ENCODE measurements around the gene MPHOSPH8.
A peak's percentile ranks its signal among the peaks of the same experiment; 100 is the strongest.

The MPHOSPH8 gene, protein sequence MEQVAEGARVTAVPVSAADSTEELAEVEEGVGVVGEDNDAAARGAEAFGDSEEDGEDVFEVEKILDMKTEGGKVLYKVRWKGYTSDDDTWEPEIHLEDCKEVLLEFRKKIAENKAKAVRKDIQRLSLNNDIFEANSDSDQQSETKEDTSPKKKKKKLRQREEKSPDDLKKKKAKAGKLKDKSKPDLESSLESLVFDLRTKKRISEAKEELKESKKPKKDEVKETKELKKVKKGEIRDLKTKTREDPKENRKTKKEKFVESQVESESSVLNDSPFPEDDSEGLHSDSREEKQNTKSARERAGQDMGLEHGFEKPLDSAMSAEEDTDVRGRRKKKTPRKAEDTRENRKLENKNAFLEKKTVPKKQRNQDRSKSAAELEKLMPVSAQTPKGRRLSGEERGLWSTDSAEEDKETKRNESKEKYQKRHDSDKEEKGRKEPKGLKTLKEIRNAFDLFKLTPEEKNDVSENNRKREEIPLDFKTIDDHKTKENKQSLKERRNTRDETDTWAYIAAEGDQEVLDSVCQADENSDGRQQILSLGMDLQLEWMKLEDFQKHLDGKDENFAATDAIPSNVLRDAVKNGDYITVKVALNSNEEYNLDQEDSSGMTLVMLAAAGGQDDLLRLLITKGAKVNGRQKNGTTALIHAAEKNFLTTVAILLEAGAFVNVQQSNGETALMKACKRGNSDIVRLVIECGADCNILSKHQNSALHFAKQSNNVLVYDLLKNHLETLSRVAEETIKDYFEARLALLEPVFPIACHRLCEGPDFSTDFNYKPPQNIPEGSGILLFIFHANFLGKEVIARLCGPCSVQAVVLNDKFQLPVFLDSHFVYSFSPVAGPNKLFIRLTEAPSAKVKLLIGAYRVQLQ

DNA sequence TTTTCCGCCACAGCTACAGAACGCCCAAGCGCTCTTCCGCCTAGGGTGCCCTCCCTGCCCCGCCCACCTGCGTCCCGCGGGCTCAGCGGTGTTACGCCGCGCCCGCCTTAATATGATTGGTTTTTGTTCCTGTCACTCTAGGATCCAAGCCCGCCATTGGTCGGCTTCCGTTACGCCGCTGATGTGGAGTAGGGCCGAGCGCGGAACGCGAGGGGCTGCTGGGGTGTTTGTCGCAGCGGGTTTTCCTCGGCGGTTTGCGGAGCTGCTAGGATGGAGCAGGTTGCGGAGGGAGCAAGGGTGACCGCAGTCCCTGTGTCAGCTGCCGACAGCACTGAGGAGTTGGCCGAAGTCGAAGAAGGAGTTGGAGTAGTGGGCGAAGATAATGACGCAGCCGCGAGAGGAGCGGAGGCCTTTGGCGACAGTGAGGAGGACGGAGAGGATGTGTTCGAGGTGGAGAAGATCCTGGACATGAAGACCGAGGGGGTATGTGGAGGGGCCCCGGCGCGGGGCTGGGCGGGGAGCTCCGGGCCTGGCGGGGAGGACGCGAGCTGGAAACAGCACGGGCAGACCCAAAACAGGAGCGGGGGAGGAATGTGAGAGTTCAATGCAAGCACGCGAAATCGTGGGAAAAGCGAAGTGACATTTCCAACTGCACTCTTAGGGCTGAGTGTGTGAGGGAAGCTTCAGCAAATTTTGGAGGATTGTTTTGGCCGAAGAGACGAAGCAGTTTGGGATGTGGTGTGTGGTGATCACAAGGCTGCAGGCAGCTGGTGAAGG lies at the start of gene MPHOSPH8:
MPHOSPH8 (plus strand) TSS at position 181 of the 777 bp plus-strand sequence; CDS start at position 271, 90 bp downstream.
- peak; percentile 86 for DNase-seq (ENCODE audit: low read depth)

DNA sequence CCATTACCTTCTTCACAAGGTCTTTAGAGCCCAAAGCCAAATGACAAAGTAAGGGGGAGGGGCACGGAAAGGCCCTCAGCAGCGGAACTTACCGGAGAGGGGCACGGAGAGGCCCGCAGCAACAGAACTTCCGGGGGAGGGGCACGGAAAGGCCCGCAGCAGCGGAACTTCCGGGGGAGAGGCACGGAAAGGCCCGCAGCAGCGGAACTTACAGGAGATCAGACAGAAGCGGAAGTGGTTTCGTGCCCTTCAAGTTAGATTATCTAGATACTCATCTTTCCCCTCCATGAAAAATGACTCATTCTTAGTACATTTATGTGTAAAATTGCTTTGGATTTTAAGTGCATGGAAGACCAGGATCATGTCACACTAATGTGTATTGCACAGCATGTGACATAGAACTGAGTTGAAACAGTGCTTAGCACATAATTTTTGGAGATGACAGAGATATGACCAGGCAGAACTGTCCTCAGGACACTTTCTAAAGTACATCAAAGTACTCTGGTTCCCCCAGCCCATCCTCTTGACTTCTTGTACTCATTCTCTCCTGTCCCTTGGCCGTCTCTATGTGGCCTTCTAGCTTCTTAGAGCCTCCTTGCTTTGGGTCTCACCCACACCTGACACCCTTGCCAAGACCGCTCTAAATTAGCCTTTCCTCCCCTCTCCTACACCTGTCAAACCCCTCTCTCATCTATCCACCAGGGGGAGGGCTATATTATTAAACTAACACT lies 46.4 kb upstream of the MPHOSPH8 start:
- peak; percentile 58 for DNase-seq (ENCODE audit: low read depth)

DNA sequence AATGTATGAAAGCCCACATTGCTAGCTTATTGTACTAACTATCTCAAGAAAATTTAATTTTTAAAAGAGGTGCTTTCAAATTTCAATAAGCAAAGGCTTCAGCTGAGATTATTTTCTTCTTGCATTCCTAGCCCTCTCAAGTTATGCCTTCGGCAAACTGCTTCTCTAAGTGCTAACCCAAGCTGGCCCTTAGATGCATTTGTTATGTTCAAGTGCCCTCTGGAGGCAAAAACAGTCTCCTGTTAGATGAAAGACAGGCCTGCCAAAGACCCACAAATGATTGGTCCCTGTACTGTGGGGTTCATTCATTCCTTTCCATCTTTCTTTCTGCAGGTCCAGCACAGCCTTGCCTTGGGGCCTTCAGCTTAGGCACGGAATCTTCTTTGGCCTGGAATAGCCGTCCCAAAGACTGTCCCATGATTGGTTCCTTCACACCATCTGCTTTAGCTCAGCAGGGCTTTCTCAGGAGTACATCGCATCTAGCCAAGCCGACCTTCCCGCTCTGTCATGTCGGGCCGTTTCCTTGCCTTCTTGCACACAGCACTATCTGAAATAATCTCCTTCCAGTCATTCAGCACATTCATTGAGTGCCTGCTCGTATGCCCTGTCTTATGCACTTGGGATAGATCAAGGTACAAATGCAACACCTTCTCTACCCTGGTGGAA lies 45.7 kb upstream of the MPHOSPH8 start:
- no peak for DNase-seq (ENCODE audit: low read depth)

DNA sequence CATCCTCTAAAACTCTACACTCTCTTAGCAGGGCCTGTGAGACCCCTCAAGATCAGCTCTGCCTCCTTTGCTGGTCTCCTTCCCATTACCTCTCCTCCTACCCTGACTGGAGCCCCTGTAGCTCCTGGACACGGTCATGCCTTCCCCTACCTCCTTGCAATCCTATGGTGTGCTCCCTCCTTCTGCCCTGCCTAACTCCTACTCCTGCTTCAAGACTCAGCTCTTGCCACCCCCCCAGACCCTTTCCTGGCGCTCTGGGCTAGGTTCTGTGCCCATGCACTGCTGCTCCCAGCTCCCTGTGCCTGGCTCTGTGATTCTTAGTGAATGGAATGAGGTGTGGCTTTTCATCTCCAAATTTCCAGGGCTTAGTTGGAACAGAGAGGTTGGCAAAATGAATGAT lies 44.1 kb upstream of the MPHOSPH8 start:
- DNase-seq (ENCODE audit: low read depth), result no peak

DNA sequence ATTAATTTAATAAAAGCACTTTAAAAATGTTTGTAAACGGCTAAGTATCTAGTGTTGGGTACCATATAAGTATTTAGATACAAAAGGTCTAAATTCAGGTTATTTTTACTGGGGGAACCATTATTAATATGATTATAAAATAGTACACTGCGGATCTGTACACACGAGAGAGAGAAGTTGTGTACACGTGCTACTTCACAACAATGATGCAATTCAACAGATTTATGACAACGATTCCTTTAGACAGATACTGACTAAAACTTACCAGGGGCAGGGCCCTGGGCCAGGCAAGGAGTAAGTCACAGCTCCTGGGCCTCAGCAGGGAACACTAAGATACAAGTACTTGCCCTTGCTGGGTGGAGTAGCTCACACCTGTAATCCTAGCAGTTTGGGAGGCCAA lies 43.0 kb upstream of the MPHOSPH8 start:
- no peak for DNase-seq (ENCODE audit: low read depth)

DNA sequence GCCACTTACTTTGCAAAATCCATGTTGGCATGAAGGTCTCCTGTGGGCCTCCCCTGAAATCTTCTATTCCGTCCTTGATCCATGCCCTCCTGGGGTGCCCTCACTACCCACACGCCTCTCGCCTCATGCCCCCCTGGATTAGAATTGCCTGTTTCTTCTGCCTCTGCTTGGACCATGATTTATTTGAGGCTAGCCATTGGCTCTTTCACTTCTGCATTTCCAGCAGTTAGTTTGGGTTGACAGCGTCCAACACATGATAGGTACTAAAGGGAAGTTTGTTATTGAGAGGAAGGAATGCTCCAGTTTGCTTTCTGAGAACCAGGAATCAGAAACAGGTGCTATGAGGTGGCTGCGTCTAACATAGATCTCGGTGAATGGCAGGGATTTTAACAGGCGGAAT lies 41.6 kb upstream of the MPHOSPH8 start:
- no peak for DNase-seq (ENCODE audit: low read depth)

DNA sequence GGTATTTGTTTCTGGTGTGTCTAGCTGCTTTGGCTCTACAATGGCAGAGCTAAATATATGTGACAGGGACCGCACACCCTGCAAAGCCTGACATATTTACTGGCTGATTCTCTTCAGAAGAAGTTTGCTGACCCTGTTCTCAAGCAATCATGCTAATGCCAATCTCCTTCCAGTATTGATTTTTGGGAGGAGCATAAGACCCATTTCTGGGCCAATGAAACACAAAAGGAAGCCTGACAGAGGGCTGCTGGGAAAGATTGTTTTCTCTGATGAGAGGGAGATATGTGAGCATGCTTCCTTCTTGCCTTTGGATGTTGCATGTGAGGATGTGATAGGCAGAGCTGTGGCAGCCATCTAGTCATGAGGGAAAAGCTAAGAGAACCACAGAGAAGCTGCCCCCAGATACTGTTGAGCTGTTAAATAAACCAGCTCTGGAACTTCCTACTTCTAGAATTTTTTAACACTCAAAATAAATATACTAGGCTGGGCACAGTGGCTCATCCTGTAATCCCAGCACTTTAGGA lies 40.7 kb upstream of the MPHOSPH8 start:
- DNase-seq (ENCODE audit: low read depth), result no peak

DNA sequence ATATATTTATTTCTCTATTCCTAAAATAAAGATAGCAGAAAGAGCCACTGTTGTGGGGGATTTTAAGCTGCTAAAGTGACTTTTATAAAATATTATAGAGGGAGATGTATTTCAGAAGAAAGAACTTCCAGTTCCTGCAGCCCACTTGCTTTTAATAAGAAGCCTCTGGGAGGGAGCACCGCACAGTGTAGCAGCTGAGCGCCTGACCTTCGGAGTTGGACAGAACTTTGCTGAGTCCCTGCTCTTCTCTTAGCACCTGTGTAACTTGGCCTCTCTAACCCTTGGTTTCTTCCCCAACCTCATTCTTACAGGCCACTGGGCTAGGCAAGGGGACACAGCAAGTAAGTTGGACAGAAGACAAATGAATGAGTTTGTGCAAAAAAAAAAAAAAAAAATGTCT lies 37.4 kb upstream of the MPHOSPH8 start:
- no peak for DNase-seq (ENCODE audit: low read depth)

DNA sequence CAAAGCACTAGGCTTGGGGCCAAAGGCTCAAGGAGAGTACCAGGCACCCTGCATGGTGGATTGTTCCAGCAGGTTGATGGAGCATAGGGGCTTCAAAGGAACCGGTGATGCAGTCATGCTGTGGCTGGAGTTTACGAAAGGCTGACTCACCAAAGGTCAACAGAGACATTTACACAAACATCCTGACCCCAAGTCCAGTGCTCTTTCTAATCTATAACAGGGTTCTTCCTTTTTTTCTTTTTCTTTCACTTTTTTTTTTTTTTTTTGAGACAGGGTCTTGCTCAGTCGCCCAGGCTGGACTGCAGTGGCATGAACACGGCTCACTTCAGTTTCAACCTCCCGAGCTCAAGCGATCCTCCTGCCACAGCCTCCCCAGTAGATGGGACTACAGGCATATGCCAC lies 36.5 kb upstream of the MPHOSPH8 start:
- no peak for DNase-seq (ENCODE audit: low read depth)

DNA sequence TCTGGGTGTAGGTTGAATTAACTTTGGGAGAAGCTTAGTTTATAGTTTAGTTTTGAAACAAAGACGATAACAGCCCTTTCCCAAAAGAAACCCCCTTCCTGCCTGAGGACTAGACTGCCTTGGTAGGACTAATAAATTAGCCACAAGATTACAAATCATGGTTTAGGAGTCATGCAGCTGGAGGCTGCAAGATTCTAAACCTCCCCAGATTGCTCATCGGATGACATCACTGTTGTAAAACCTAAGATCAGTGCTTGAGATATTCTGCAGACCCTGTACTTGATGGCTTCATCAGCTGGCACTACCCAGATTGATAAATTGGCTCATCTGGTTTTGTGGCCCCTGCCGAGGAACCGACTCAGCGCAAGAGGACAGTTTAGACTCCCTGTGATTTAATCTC lies 35.9 kb upstream of the MPHOSPH8 start:
- DNase-seq (ENCODE audit: low read depth), result no peak

DNA sequence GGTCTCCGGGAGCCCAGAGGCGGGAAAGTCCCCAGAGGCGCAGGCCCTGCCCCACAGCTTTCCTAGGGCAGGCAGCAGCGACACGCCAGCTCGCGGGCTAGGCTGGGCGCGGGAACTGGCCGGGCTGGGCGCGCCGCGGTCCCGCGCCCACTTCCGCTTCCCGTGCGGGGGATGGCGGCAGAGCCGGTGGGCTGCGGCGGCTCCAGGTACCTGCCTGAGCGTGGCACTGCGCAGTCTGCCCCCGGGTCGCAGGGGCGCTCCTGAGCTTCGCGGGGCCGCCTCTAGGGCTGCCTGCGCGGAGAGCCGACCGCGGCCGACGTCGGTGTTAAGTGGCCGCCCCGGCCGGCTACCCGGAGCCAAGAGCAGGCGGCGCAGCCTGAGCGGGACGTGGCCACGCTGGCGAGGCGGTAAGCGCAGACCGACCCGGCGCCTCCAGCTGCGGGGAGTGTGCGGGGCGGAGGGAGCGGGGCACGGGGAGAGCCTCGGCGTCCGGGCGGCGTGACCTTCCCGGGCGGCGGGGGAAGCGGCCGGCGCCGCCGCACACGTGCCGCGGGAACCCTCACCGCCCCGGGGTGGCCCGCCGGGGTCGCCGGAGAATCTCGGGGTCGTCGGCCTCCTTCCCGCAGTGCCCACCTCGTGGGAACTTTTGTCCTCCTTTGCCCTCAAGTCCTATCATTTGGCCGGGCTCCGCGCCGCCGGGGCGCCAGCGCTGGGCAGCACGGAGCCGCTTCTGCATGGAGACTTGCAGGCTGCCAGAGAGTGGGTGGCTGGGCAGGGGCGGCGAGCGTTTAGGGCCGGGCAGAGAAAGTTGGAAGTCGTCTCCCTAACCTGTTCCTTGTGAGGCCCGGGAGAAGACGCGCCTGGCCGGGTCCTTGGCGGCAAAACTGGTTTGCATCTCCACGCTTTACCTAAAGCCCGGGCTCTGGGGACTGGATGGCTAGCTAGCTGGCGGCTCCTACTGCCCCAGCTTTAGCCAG lies 31.4 kb upstream of the MPHOSPH8 start:
- DNase-seq (ENCODE audit: low read depth), result no peak

DNA sequence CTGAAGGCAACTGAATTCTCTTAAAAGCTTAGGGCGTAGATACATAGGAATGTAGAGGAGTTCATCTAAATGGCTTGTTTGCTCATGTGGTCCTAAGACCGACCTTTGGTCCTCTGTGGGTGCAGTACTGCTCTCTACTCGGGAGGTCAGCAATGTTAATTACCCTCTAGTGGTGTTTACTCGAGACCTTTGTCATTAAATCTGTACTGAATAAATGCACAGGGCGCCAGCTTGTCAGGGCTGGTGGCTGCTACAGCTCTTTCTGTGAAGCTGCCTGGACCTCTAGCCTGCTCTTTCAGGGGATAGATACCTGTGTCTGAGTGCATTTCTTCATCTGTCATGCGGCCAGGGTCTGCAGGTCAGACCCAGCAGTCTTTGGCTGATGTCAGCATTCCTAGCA lies 29.2 kb upstream of the MPHOSPH8 start:
- no peak for DNase-seq (ENCODE audit: low read depth)

DNA sequence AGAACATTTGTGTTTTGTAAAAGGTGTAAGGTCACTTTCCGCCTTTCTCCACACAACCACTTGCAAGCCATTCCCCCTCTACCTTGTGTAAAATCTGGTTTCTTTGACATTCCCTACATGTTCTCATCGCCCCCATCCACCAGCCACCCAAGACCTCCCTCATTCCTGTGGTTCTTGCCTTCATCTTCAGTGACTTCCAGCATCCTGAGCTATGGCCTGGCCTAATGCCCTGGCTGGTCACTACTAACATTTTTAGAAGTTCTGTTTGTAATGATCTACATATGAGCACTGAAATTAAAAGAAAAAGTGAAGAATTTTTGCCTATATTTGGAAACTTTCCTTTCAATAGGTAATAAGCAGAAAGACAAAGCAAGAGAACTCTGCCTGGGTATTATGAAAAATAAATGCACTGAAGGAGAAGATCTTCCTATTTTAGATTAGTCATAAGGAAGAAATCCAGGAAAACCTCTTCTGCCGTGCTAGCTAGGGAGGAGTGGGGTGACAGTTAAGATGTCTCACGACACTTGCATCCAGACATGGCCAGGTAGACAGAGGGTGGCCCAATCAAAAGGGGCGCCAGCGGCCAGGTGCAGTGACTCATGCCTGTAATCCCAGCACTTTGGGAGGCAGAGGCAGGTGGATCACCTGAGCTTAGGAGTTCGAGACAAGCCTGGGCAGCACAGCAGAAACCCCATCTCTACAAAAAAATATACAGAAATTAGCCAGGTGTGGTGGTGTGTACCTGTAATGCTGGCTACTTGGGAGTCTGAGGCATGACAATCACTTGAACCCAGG lies 28.1 kb upstream of the MPHOSPH8 start:
- DNase-seq (ENCODE audit: low read depth), result no peak

DNA sequence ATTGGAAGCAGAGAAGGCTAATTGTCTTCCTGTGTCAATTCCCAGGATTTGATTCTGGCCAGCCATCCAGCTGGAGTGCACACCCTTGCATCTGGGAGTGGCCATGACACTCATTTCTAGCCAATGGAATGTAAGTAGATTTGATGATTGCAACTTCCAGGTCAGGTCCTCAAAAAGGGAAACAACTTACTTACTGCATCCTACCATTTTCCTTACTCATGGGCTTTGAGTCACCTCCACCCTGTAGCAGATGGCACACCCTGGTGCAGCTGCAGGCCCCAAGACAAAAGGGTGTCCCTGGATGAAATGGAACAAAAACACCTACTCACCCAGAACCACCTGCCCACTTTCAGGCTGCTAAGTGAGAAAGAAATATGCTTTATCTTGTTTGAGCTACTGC lies 27.3 kb upstream of the MPHOSPH8 start:
- DNase-seq (ENCODE audit: low read depth), result no peak

DNA sequence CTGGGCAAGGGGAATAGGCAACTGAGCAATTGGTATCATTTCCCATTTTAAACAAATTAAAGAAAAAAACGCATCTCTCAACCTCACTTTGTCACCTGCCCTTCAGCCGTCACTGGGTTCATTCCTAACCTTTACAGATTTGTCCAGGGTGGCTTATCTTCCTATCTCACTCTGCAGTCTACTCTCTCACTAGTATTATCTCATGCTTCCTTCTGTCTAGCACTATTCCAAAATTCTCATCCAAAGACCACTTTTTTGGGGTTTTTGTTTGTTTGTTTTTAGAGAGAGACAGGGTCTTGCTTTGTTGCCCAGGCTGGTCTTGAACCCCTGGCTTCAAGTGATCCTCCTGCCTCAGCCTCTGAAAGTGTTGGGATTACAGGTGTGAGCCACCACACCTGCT lies 26.7 kb upstream of the MPHOSPH8 start:
- DNase-seq (ENCODE audit: low read depth), result no peak

DNA sequence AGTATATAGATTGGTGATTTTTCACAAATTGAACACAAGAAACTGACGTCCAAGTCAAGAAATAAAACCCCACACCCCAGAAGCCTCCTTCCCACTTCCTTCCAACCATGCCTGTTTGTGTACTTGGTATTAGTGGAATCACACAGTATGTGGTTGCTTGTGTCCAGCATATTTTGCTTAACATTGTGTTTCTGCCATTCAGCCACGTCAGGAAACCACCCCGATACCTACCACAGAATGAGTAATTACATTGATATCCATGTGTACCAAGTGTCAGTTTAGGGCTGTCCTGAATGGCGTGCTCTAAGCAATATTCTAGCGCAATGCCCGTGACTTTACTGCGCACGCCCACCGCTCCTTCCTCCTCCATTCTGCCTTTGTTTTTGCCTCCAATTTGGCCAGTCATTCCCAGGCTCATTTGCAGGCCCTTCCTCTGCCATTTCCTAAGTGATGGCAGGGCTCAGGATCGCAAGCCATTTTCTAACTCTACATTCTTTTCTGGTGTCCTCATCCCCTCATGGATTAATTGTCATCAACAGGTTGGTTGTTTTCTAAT lies 25.9 kb upstream of the MPHOSPH8 start:
- no peak for DNase-seq (ENCODE audit: low read depth)

DNA sequence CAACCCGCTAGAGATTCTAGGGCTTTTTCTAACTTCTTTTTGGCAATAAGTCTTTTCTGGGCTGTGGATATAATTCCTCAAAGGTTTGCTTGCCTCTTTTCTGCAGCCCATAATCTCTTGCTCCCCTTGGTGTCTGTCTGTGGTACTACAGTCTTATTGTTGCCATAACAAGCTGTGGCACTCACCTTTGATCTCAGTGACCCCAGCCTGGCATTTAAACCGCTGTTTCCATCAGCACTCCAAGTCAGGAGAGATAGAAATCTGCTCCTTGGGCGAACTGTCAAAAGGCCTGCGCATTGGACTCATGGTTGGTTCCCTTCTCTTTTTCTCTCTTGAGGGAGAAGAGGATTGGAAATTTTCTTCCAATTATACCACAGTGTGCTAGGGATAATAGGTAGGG lies 14.5 kb upstream of the MPHOSPH8 start:
- DNase-seq (ENCODE audit: low read depth), result no peak

DNA sequence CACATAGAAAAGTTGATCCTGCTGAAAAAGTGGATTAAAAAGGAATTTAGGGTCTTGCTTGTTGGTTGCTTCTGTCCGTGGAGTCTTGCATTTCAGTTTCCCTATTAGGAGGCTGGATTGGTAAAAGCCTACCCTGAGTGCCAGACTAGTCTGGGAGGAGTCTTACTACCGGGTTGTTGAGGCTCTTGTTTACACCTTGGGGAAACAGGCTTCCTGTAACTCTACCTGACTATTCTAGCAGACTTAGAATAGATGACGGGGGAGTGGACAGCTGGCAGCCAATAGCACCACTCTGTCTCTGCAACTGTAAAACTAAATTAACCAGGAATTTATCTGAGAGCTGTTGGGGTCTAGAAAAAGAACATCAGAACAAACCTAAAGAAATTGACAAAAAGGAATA lies 11.3 kb upstream of the MPHOSPH8 start:
- no peak for DNase-seq (ENCODE audit: low read depth)

DNA sequence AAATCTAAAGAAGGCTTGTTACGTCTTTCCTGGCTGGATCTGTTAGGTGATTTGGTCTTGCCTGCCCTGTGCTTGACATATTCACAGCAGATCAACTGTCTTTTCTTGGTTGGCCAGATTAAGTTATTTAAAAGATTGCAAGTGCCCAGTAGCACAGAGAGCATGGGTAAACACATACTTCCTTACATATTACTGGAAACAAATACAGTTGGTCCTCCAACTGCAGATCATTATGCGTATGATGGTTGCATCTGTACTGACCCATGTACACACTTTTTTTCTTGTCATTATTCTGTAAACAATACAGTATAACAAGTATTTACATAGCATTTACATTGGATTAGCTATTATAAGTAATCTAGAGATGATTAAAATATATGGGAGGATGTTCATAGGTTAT lies 9.2 kb upstream of the MPHOSPH8 start:
- DNase-seq (ENCODE audit: low read depth), result no peak

Data from stimulated activated CD8-positive, alpha-beta memory T cell treated with anti-CD3 and anti-CD28 coated beads, Interleukin-12 subunit alpha, Interleukin-12 subunit beta, amount 100 ng/mL, for 1 hour (primary cell).